Stimulated activated effector memory CD8-positive, alpha-beta T cell treated with anti-CD3 and anti-CD28 coated beads, Interleukin-12 subunit alpha, Interleukin-12 subunit beta, amount 100 ng/mL, for 72 hours (primary cell): ENCODE measurements around the gene NEB.
A peak's percentile ranks its signal among the peaks of the same experiment; 100 is the strongest.
"Not testable (repeated sequence)": the region's sequence is repeated elsewhere in the genome, so short reads cannot be mapped to it uniquely, and the experiment has no call there.

Experiments used
- ATAC-seq: fragments of 150-1000 bp; cut with Tn5 transposase; 2 replicates; pipeline ENCODE4 v1.10.0; 2021
- DNase-seq, 2 donors: peaks; one replicate each; pipeline ENCODE4 v3.0.0; 2021 to 2022; ENCODE audit warnings: low spot score in 2 of 2
- H3K27ac Mint-ChIP-seq: one replicate; pipeline ENCODE4 v1.8.0; 2022; ENCODE audit warnings: mild to moderate bottlenecking, mixed read lengths
- H3K36me3 Mint-ChIP-seq: one replicate; pipeline ENCODE4 v1.8.0; 2022; ENCODE audit warnings: mild to moderate bottlenecking, mixed read lengths
- H3K4me1 Mint-ChIP-seq: one replicate; pipeline ENCODE4 v1.8.0; 2022; ENCODE audit warnings: mixed read lengths
- H3K4me3 Mint-ChIP-seq: one replicate; pipeline ENCODE4 v1.8.0; 2022; ENCODE audit warnings: mild to moderate bottlenecking, mixed read lengths
- H3K9me3 Mint-ChIP-seq: one replicate; pipeline ENCODE4 v1.8.0; 2022; ENCODE audit warnings: mixed read lengths

Gene NEB

GRCh38 chr2:151632993-151633565 is 101.2 kb downstream of the NEB start:
- ATAC-seq (no peak), DNase-seq (no peak)
- H3K4me1 Mint-ChIP-seq, result peaks cover 13% of the 10 kb centered on the region
- H3K27ac Mint-ChIP-seq, result no peak overlapping the region
- H3K4me3 Mint-ChIP-seq, result no peak overlapping the region
- no peaks in the 10 kb centered on the region for H3K9me3 Mint-ChIP-seq
- H3K36me3 Mint-ChIP-seq, result no peaks in the 10 kb centered on the region

DNA sequence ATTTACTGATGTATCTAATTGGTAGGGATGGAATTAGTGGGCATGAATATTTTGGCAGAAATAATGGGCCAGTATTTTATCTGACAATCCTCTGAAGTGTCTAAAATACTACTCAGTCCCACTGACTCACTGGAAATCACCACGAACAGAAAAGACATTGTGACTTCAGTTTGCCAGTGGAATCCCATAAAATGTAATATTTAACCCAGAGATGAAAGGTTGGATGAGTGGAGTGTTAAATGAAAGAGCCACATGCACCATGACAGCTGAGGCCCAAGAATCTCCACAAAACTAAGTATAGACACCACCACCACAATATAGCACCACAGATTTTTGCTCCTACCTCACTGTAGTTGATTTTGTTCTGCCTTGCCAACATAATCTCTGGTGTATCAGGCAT is 103.9 kb downstream of the NEB start:
- H3K4me3 Mint-ChIP-seq, result no peak overlapping the region
- H3K9me3 Mint-ChIP-seq, result no peaks in the 10 kb centered on the region
- no peak overlapping the region for H3K27ac Mint-ChIP-seq
- H3K4me1 Mint-ChIP-seq, result no peaks in the 10 kb centered on the region
- no peaks in the 10 kb centered on the region for H3K36me3 Mint-ChIP-seq
- DNase-seq (no peak), ATAC-seq (no peak)

DNA sequence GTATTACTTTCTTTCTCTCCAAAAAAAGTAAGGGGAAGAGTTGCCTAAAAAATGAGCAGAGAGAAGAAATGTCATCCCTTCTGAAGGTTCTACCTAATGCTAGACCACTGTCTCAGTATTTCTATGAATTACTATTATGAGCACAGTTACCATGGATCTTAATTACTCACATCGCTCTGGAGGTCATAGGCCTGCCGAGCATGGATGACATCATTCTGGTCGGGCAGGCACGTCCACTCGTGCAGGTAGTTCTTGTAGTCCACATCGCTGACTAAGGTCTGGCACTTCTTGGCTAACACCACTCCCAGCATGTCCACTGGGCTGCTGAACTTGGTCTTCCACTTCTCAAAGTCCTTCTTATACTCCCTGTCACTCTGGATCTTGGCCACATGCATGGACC is 106.9 kb downstream of the NEB start:
- Mint-ChIP-seq H3K27ac (no peak overlapping the region), H3K36me3 (no peaks in the 10 kb centered on the region), H3K4me1 (no peaks in the 10 kb centered on the region), H3K4me3 (no peak overlapping the region), H3K9me3 (no peaks in the 10 kb centered on the region)
- no peak for DNase-seq
- ATAC-seq, result no peak

DNA sequence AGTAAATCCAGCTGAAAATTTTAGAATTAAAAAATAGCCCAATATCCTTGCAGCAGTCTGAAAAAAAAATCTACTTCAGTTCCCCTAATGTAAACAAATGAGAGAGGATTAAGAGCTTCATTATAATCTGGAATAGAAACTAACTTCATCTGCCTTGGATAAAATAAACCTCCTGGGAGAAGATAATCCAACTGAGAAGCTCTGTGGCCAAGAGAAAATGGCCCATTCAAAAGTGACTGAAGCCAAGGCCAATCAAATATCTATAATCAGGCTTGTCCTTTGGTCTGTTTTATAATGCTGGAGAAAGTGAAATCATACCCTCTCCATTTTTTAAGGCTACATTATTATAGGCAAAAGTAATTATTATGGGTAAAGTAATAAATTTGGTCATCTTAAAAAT is 110.0 kb downstream of the NEB start:
- Mint-ChIP-seq H3K4me1 (no peaks in the 10 kb centered on the region), H3K4me3 (no peak overlapping the region), H3K27ac (no peak overlapping the region), H3K9me3 (no peaks in the 10 kb centered on the region), H3K36me3 (no peaks in the 10 kb centered on the region)
- no peak for DNase-seq
- no peak for ATAC-seq

GRCh38 chr2:151623631-151624030 is 110.6 kb downstream of the NEB start:
- H3K4me3 Mint-ChIP-seq, result no peak overlapping the region
- no peaks in the 10 kb centered on the region for H3K36me3 Mint-ChIP-seq
- H3K4me1 Mint-ChIP-seq, result no peaks in the 10 kb centered on the region
- DNase-seq (no peak), ATAC-seq (no peak)
- no peak overlapping the region for H3K27ac Mint-ChIP-seq
- H3K9me3 Mint-ChIP-seq, result no peaks in the 10 kb centered on the region

GRCh38 chr2:151620761-151621160 is 113.5 kb downstream of the NEB start:
- Mint-ChIP-seq H3K27ac (no peak overlapping the region), H3K36me3 (no peaks in the 10 kb centered on the region), H3K4me3 (no peak overlapping the region), H3K9me3 (no peaks in the 10 kb centered on the region), H3K4me1 (no peaks in the 10 kb centered on the region)
- DNase-seq (no peak), ATAC-seq (no peak)

GRCh38 chr2:151619337-151619989 is 114.8 kb downstream of the NEB start:
- Mint-ChIP-seq H3K9me3 (no peaks in the 10 kb centered on the region), H3K36me3 (no peaks in the 10 kb centered on the region), H3K4me1 (peaks cover 10% of the 10 kb centered on the region), H3K4me3 (no peak overlapping the region), H3K27ac (no peak overlapping the region)
- DNase-seq (no peak), ATAC-seq (no peak)

GRCh38 chr2:151616760-151617339 is 117.4 kb downstream of the NEB start:
- Mint-ChIP-seq H3K36me3 (no peaks in the 10 kb centered on the region), H3K4me1 (peaks cover 14% of the 10 kb centered on the region), H3K9me3 (no peaks in the 10 kb centered on the region), H3K4me3 (no peak overlapping the region), H3K27ac (no peak overlapping the region)
- ATAC-seq, result no peak
- DNase-seq, result no peak

DNA sequence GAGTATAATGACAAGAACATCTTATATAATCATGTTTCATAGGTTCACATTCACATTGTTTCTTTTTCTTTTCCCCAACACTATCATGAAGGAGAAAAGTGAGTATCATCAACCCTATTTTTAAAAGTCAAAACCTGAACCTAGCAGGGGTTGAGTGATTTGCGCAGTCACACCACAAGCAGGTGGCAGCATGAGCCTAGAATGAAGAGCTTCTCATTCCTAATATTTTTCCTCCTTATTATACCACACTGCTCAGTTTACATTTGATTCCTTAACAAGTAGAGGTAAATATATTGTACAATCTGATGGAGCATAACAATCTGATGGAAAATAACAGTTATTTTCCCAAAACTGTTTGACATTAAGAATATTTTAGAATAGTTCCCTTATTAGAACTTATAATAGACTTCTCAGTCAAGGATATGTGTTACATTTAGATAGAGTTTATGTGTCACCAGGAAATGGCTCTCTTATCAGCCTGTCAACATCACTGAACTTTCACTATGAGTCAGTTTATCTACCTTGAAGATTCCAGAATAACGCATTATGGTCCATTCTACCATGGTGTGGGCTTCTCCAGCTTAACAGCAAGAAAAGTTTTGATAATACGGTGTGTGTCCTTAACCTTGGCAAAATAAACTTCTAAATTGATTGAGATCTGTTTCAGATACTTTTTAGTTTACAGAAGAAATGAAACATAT is 119.5 kb downstream of the NEB start:
- Mint-ChIP-seq H3K36me3 (no peaks in the 10 kb centered on the region), H3K9me3 (no peaks in the 10 kb centered on the region), H3K4me1 (peaks cover 14% of the 10 kb centered on the region), H3K4me3 (no peak overlapping the region), H3K27ac (no peak overlapping the region)
- ATAC-seq, result peak; percentile 89
- DNase-seq, result no peak

- H3K27ac Mint-ChIP-seq, result no peak overlapping the region
- H3K9me3 Mint-ChIP-seq, result no peaks in the 10 kb centered on the region
- peaks cover 14% of the 10 kb centered on the region for H3K4me1 Mint-ChIP-seq
- H3K36me3 Mint-ChIP-seq, result no peaks in the 10 kb centered on the region
- no peak for ATAC-seq
- no peak for DNase-seq
- H3K4me3 Mint-ChIP-seq, result no peak overlapping the region
Measured at GRCh38 chr2:151614159-151614558, 120.1 kb downstream of the NEB start.

GRCh38 chr2:151611351-151611750 is 122.9 kb downstream of the NEB start:
- Mint-ChIP-seq H3K4me1 (peaks cover 14% of the 10 kb centered on the region), H3K36me3 (no peaks in the 10 kb centered on the region), H3K9me3 (no peaks in the 10 kb centered on the region), H3K27ac (no peak overlapping the region), H3K4me3 (no peak overlapping the region)
- no peak for DNase-seq
- ATAC-seq, result no peak

DNA sequence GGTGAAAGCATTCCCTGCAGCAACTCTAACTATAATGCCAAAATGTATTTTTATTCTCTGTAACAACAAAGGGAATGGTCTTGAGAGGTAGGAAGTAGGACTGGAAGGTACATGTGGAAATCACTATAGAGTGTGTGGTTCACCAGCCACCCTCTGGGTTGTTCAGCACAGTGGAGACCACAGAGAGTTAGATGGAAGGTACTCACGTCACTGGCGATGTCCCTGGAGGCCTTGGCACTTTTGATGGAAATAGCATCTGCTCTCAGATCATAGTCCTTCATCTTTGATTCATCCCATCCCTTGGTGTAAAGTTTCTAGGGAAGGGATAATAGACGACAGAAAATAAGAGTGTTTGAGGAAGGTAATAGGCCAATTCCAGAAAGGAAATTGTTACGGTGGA is 124.0 kb downstream of the NEB start:
- no peaks in the 10 kb centered on the region for H3K36me3 Mint-ChIP-seq
- ATAC-seq (no peak), DNase-seq (no peak)
- H3K4me1 Mint-ChIP-seq, result peaks cover 12% of the 10 kb centered on the region
- no peak overlapping the region for H3K4me3 Mint-ChIP-seq
- H3K27ac Mint-ChIP-seq, result no peak overlapping the region
- no peaks in the 10 kb centered on the region for H3K9me3 Mint-ChIP-seq

DNA sequence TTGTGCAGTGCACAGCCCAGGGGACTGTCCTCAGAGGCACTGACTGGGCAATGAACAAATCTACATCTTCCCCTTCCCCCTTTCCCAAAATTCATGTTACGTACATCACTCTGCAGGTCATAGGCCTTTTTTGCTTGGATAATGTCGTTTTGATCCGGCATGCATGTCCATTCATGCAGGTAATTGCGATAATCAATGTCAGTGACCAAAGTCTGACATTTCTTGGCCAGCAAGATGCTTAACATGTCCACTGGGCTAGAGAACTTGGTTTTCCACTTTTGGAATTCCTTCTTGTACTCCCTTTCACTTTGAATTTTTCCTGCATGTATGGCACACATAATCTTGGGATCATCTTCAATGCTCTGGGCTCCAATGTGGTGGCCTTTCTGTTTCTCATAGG is 124.6 kb downstream of the NEB start:
- DNase-seq (no peak), ATAC-seq (no peak)
- no peaks in the 10 kb centered on the region for H3K9me3 Mint-ChIP-seq
- peaks cover 6% of the 10 kb centered on the region for H3K4me1 Mint-ChIP-seq
- no peaks in the 10 kb centered on the region for H3K36me3 Mint-ChIP-seq
- no peak overlapping the region for H3K4me3 Mint-ChIP-seq
- no peak overlapping the region for H3K27ac Mint-ChIP-seq

GRCh38 chr2:151607459-151608424 is 126.5 kb downstream of the NEB start:
- not testable (repeated sequence) for H3K27ac Mint-ChIP-seq, H3K4me3 Mint-ChIP-seq, H3K4me1 Mint-ChIP-seq, ATAC-seq, H3K36me3 Mint-ChIP-seq, H3K9me3 Mint-ChIP-seq, DNase-seq

GRCh38 chr2:151603530-151603929 is 130.7 kb downstream of the NEB start:
- H3K4me1 Mint-ChIP-seq, H3K36me3 Mint-ChIP-seq, H3K9me3 Mint-ChIP-seq, H3K27ac Mint-ChIP-seq, DNase-seq, H3K4me3 Mint-ChIP-seq: not testable (repeated sequence)
- ATAC-seq, result peak; percentile 16
